Measurements from ENCODE around the gene NUBPL. TPM values are rescaled to one million over a fixed set of nuclear protein-coding genes. Genes with fewer than 3 reads are reported as not detected.

The NUBPL gene
- total RNA-seq, 3 donors from 2014 or later, result 10.8 to 15.1 (median 12.0) TPM

DNA sequence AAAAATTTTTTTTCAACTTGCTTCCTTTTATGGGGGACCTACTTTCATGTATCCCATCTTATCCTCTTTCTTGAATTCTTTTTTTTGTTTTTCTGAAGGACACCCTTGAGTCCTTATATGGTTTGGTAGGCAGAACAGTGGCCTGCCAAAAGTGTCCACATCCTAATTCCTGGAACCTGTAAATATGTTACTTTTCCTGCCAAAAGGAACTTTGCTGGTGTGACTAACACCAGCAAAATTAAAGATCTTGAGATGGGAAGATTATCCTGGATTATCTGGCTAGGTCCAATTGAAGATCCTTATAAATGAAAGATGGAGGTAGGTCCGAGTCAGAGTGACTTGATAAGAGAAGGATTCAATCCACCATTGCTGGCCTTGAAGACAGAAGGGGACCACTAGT, 5.3 kb downstream of the NUBPL start:
- intact Hi-C loops (cut with DNase I, micrococcal nuclease), result no loop called here
- DNase-seq, result no peak

GRCh38 chr14:31567655-31568054, 6.5 kb downstream of the NUBPL start:
- DNase-seq, result no peak
- no peaks in the 10 kb centered on the region for H3K4me1 ChIP-seq (ENCODE audit: low read depth)
- H3K9me3 ChIP-seq, result no peaks in the 10 kb centered on the region
- no peaks in the 10 kb centered on the region for H3K36me3 ChIP-seq (ENCODE audit: low read depth)
- intact Hi-C loops (cut with DNase I, micrococcal nuclease), result no loop called here
- ATAC-seq, result no peak
- TF ChIP-seq, protein P1, sequence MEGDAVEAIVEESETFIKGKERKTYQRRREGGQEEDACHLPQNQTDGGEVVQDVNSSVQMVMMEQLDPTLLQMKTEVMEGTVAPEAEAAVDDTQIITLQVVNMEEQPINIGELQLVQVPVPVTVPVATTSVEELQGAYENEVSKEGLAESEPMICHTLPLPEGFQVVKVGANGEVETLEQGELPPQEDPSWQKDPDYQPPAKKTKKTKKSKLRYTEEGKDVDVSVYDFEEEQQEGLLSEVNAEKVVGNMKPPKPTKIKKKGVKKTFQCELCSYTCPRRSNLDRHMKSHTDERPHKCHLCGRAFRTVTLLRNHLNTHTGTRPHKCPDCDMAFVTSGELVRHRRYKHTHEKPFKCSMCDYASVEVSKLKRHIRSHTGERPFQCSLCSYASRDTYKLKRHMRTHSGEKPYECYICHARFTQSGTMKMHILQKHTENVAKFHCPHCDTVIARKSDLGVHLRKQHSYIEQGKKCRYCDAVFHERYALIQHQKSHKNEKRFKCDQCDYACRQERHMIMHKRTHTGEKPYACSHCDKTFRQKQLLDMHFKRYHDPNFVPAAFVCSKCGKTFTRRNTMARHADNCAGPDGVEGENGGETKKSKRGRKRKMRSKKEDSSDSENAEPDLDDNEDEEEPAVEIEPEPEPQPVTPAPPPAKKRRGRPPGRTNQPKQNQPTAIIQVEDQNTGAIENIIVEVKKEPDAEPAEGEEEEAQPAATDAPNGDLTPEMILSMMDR (IDR thresholded peaks at IDR 0.05), result no peak
- H3K4me3 ChIP-seq, result no peak overlapping the region

More for the DNA sequence above, 5.3 kb downstream of the NUBPL start:
- no peaks in the 10 kb centered on the region for H3K9me3 ChIP-seq
- ATAC-seq, result no peak
- H3K4me3 ChIP-seq, result no peak overlapping the region
- TF ChIP-seq, protein P1 (IDR thresholded peaks at IDR 0.05), result no peak
- H3K36me3 ChIP-seq (ENCODE audit: low read depth), result no peaks in the 10 kb centered on the region
- peaks cover 7% of the 10 kb centered on the region for H3K4me1 ChIP-seq (ENCODE audit: low read depth)

- TF ChIP-seq, protein P1 (IDR thresholded peaks at IDR 0.05), result no peak
- no peaks in the 10 kb centered on the region for H3K36me3 ChIP-seq (ENCODE audit: low read depth)
- no peaks in the 10 kb centered on the region for H3K9me3 ChIP-seq
- intact Hi-C loops (cut with DNase I, micrococcal nuclease), result no loop called here
- no peaks in the 10 kb centered on the region for H3K4me1 ChIP-seq (ENCODE audit: low read depth)
- no peak overlapping the region for H3K4me3 ChIP-seq
- ATAC-seq (no peak), DNase-seq (no peak)
These were observed 7.0 kb downstream of the NUBPL start for GRCh38 chr14:31568161-31568560.

DNA sequence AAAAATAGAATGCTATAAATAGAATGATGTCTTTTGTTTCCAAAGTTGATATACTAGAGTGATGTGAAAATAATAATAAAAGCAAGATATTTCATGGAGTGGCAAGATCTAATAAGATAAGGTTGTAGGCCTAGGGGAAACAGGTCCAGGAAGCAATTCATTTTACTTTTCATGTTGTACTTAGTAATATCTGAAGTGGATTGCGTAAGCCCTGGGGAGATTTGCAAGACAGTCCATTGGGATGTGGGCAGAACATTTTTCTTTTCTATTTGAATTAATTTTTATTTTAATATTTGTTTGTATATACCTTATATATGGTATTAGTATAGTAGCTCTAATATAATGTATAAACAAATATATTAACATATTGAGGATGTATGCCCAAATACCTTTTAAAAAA, 7.5 kb downstream of the NUBPL start:
- intact Hi-C loops (cut with DNase I, micrococcal nuclease), result no loop called here
- TF ChIP-seq, protein P1 (IDR thresholded peaks at IDR 0.05), result no peak
- Histone ChIP-seq H3K9me3 (no peaks in the 10 kb centered on the region), H3K4me1 (ENCODE audit: low read depth) (no peaks in the 10 kb centered on the region), H3K36me3 (ENCODE audit: low read depth) (no peaks in the 10 kb centered on the region), H3K4me3 (no peak overlapping the region)
- ATAC-seq (no peak), DNase-seq (no peak)

GRCh38 chr14:31572955-31573354, 11.8 kb downstream of the NUBPL start:
- TF ChIP-seq, protein P1 (IDR thresholded peaks at IDR 0.05), result no peak
- DNase-seq, result no peak
- ATAC-seq, result no peak
- intact Hi-C loops (cut with DNase I, micrococcal nuclease), result no loop called here
- Histone ChIP-seq H3K9me3 (no peaks in the 10 kb centered on the region), H3K4me3 (no peak overlapping the region), H3K4me1 (ENCODE audit: low read depth) (no peaks in the 10 kb centered on the region), H3K36me3 (ENCODE audit: low read depth) (no peaks in the 10 kb centered on the region)

- Histone ChIP-seq H3K4me3 (no peak overlapping the region), H3K4me1 (ENCODE audit: low read depth) (no peaks in the 10 kb centered on the region), H3K36me3 (ENCODE audit: low read depth) (no peaks in the 10 kb centered on the region), H3K9me3 (no peaks in the 10 kb centered on the region)
- no peak for ATAC-seq
- DNase-seq, result no peak
- intact Hi-C loops (cut with DNase I, micrococcal nuclease), result no loop called here
- TF ChIP-seq, protein P1 (IDR thresholded peaks at IDR 0.05), result no peak
These were observed 15.7 kb downstream of the NUBPL start for GRCh38 chr14:31576949-31577348.

Data from mucosa of descending colon (tissue), 3 donors.